ENCODE measurements around the gene YEATS2. TPM values are rescaled to one million over a fixed set of nuclear protein-coding genes. Genes with fewer than 3 reads are reported as not detected.

Gene YEATS2
- total and polyA plus RNA-seq, 2 of the 4 experiments (the other 2 are of a cell fraction) = 30.1 to 43.0 TPM

DNA sequence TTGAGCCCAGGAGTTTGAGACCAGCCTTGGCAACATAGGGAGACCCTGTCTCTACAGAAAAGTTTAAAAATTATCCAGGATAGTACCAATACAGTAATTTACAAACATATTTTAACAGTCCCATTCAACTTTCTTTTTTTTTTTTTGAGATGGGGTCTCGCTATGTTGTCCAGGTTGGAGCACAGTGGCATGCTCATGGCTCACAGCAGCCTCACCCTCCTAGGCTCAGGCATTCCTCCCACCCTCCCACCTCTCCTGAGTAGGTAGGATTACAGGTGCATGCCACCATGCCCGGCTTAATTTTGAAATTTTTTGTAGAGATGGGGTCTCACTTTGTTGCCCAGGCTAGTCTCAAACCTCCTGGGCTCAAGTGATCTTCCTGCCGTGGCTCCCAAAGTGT is 140.3 kb downstream of the YEATS2 start:
- no peak overlapping the region for H3K14ac ChIP-seq (replicated peaks; ENCODE audit: low read depth, low read length)
- H4K20me1 ChIP-seq (ENCODE audit: insufficient read depth, low read length) = no peaks in the 10 kb centered on the region
- H3K79me1 ChIP-seq (ENCODE audit: low read depth in 1 of 2, low read length in 2 of 2) = peaks cover 10 to 12% of the 10 kb centered on the region in 2 experiments; a peak in 2 of 4 replicates
- H4K5ac ChIP-seq (ENCODE audit: low read depth, low read length) = no peak overlapping the region
- H3K23ac ChIP-seq (ENCODE audit: low read depth, low read length) = no peak overlapping the region
- no peak overlapping the region for H2BK5ac ChIP-seq (ENCODE audit: low read depth, low read length, poor library complexity, severe bottlenecking)
- peaks cover 37% of the 10 kb centered on the region for H3K36me3 ChIP-seq (ENCODE audit: control insufficient read depth, insufficient read depth, low read length)
- H3K9me1 ChIP-seq (ENCODE audit: insufficient read depth, low read length) = peaks cover 4% of the 10 kb centered on the region
- no peak overlapping the region for H3K56ac ChIP-seq (ENCODE audit: extremely low read depth, insufficient read depth, low read length)
- no peak overlapping the region for H2BK20ac ChIP-seq (ENCODE audit: low read depth, low read length)
- no TSS peak for BruUV-seq (replicated peaks)
- in situ Hi-C loops (cut with MboI; ENCODE audit: low sequenced_read_pairs) (no loop called here), intact Hi-C loops (cut with micrococcal nuclease) (no loop called here), dilution Hi-C loops (cut with HindIII; ENCODE audit: low sequenced_read_pairs, unreplicated experiment) (no loop called here)
- WGBS, 2 experiments (ENCODE audit: extremely low coverage in 2 of 2, insufficient read length in 1 of 2) = no CpG with 5 or more reads among the region's 3 CpGs
- H3K27ac ChIP-seq (ENCODE audit: insufficient read depth, low read length) = no peak overlapping the region
- H2BK120ac ChIP-seq (ENCODE audit: low read depth, low read length) = no peak overlapping the region
- H3K27me3 ChIP-seq (ENCODE audit: control insufficient read depth, insufficient read depth, low read length) = no peaks in the 10 kb centered on the region
- H3K9ac ChIP-seq (ENCODE audit: low read depth, low read length) = no peak overlapping the region
- POLR2A ChIA-PET (ENCODE audit: unreplicated experiment) = no interaction called here
- no peak overlapping the region for H4K91ac ChIP-seq (ENCODE audit: insufficient read depth, low read depth, low read length)
- no peak overlapping the region for H2AK9ac ChIP-seq (replicated peaks; ENCODE audit: low read depth, low read length, poor library complexity)
- no peak overlapping the region for H2AK5ac ChIP-seq (ENCODE audit: low read depth, low read length)
- DNase-seq (no peak), ATAC-seq (ENCODE audit: low read depth) (no peak)
- H4K8ac ChIP-seq (ENCODE audit: low read depth in 2 of 2, low read length in 2 of 2) = no peak overlapping the region
- no peak overlapping the region for H2AFZ ChIP-seq (replicated peaks; ENCODE audit: low read length, poor library complexity)
- no peak overlapping the region for H3K4ac ChIP-seq (ENCODE audit: low read depth, low read length)
- CTCF ChIA-PET = no interaction called here
- H3K4me1 ChIP-seq (ENCODE audit: control insufficient read depth, insufficient read depth, low read length) = no peaks in the 10 kb centered on the region
- H2BK15ac ChIP-seq (ENCODE audit: low read depth, low read length) = no peak overlapping the region
- no peak overlapping the region for H3K4me3 ChIP-seq (ENCODE audit: insufficient read depth, low read depth, low read length)
- H3K18ac ChIP-seq (ENCODE audit: low read depth, low read length) = no peak overlapping the region
- TF ChIP-seq CHD1 (IDR thresholded peaks at IDR 0.05; ENCODE audit: low read depth, low read length) (no peak), CEBPB (IDR thresholded peaks at IDR 0.05; ENCODE audit: low read depth, low read length) (no peak), RFX5 (IDR thresholded peaks at IDR 0.05; ENCODE audit: low read depth, low read length) (no peak), FOS (IDR thresholded peaks at IDR 0.05; ENCODE audit: low read depth, low read length) (no peak), BHLHE40 (IDR thresholded peaks at IDR 0.05; ENCODE audit: low read depth, low read length) (no peak), NFE2L2 (IDR thresholded peaks at IDR 0.05; ENCODE audit: low read depth, low read length) (no peak), POLR2A (IDR thresholded peaks at IDR 0.05; ENCODE audit: low read depth, low read length) (no peak), MXI1 (IDR thresholded peaks at IDR 0.05; ENCODE audit: borderline replicate concordance, low read depth, low read length) (no peak), MAZ (IDR thresholded peaks at IDR 0.05; ENCODE audit: borderline replicate concordance, low read depth, low read length) (no peak), MAFK (IDR thresholded peaks at IDR 0.05; ENCODE audit: low read depth, low read length) (no peak)
- TF ChIP-seq, protein P1, sequence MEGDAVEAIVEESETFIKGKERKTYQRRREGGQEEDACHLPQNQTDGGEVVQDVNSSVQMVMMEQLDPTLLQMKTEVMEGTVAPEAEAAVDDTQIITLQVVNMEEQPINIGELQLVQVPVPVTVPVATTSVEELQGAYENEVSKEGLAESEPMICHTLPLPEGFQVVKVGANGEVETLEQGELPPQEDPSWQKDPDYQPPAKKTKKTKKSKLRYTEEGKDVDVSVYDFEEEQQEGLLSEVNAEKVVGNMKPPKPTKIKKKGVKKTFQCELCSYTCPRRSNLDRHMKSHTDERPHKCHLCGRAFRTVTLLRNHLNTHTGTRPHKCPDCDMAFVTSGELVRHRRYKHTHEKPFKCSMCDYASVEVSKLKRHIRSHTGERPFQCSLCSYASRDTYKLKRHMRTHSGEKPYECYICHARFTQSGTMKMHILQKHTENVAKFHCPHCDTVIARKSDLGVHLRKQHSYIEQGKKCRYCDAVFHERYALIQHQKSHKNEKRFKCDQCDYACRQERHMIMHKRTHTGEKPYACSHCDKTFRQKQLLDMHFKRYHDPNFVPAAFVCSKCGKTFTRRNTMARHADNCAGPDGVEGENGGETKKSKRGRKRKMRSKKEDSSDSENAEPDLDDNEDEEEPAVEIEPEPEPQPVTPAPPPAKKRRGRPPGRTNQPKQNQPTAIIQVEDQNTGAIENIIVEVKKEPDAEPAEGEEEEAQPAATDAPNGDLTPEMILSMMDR (conservative IDR thresholded peaks at IDR 0.05; ENCODE audit: low read depth, low read length) = no peak
- TF ChIP-seq, protein P2, sequence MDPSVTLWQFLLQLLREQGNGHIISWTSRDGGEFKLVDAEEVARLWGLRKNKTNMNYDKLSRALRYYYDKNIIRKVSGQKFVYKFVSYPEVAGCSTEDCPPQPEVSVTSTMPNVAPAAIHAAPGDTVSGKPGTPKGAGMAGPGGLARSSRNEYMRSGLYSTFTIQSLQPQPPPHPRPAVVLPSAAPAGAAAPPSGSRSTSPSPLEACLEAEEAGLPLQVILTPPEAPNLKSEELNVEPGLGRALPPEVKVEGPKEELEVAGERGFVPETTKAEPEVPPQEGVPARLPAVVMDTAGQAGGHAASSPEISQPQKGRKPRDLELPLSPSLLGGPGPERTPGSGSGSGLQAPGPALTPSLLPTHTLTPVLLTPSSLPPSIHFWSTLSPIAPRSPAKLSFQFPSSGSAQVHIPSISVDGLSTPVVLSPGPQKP (IDR thresholded peaks at IDR 0.05; ENCODE audit: borderline replicate concordance, low read depth, low read length) = no peak
- no peaks in the 10 kb centered on the region for H3K9me3 ChIP-seq (ENCODE audit: control insufficient read depth, insufficient read depth, low read length)
- no peak overlapping the region for H3K4me2 ChIP-seq (ENCODE audit: low read depth, low read length)

All from IMR-90 (cell line).